PFSK-1 (cell line): ENCODE measurements around the gene SLIT3.

ENCODE experiments used
- FOXP2 ChIP-seq: optimal IDR thresholded peaks from 2 replicates; pipeline ENCODE3; 2011; ENCODE audit warnings: borderline replicate concordance, control low read depth, inconsistent platforms; ENCODE audit not compliant: insufficient read depth; ENCODE audit errors: extremely low read length, extremely low read depth
- POLR2AphosphoS5 ChIP-seq: IDR thresholded peaks from 2 replicates; pipeline ENCODE4 v1.6.1; 2012; ENCODE audit warnings: low read depth, mild to moderate bottlenecking, control low read depth, low read length, moderate library complexity
- SIN3A ChIP-seq: IDR thresholded peaks from 2 replicates; pipeline ENCODE4 v1.6.1; 2012; ENCODE audit warnings: mild to moderate bottlenecking, low read length, moderate library complexity, borderline replicate concordance; ENCODE audit not compliant: insufficient read depth
- TAF1 ChIP-seq: IDR thresholded peaks from 2 replicates; pipeline ENCODE4 v1.6.1; 2012; ENCODE audit warnings: low read length, control low read depth, borderline replicate concordance; ENCODE audit not compliant: insufficient read depth
- TF ChIP-seq, protein P1 (sequence below), 2 experiments: IDR thresholded peaks; 2 replicates each; pipeline versions ENCODE4 v1.6.1 to v1.8.0; 2011 to 2012; ENCODE audit warnings: low read depth in 2 of 2, low read length in 2 of 2, control low read depth in 1 of 2, inconsistent platforms in 1 of 2, mild to moderate bottlenecking in 1 of 2, moderate library complexity in 1 of 2; ENCODE audit not compliant: insufficient read depth in 1 of 2

The SLIT3 gene

DNA sequence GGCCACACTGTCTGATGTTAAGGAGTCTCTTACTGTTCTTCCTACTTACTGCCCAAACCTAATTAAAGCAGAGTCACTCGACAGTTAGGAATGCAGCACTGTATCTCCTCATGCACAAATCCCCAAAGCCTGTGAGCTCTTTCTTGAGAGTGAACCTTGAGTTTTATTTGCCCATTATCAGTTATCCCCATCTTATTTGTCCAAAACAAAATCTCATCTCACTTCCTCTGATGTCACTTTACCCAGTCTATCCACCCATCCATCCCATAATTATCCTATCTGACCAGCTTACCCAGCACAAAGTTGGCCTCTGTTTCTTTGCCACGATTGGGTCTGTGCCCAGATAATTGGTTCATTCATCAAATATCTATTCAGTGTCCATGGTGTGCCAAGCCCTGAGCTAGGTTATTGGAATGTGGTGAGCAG is 250.8 kb downstream of the SLIT3 start:
- TF ChIP-seq FOXP2 (no peak), SIN3A (no peak), TAF1 (no peak)

DNA sequence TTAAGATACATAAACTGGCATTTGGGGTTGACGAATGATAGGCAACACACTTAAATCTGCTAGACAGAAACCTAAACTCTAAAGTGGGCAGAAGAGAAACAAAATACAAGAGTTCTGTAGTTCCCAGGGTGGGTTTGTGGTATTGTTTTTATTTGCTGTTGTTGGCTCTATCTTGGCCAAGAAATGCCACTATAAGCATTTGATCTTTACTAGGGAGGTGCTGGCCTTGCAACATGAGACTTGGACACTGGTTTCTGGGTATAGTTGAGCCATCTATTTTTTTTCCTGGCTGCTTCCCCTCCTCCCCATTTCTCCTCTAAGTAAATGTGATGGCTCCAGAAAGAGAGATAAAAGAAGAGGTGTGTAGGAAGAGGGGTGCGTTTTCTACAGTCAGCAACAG is 251.2 kb downstream of the SLIT3 start:
- TF ChIP-seq POLR2AphosphoS5: no peak
- no peak for TF ChIP-seq SIN3A
- TF ChIP-seq TAF1: no peak
- TF ChIP-seq, protein P1, sequence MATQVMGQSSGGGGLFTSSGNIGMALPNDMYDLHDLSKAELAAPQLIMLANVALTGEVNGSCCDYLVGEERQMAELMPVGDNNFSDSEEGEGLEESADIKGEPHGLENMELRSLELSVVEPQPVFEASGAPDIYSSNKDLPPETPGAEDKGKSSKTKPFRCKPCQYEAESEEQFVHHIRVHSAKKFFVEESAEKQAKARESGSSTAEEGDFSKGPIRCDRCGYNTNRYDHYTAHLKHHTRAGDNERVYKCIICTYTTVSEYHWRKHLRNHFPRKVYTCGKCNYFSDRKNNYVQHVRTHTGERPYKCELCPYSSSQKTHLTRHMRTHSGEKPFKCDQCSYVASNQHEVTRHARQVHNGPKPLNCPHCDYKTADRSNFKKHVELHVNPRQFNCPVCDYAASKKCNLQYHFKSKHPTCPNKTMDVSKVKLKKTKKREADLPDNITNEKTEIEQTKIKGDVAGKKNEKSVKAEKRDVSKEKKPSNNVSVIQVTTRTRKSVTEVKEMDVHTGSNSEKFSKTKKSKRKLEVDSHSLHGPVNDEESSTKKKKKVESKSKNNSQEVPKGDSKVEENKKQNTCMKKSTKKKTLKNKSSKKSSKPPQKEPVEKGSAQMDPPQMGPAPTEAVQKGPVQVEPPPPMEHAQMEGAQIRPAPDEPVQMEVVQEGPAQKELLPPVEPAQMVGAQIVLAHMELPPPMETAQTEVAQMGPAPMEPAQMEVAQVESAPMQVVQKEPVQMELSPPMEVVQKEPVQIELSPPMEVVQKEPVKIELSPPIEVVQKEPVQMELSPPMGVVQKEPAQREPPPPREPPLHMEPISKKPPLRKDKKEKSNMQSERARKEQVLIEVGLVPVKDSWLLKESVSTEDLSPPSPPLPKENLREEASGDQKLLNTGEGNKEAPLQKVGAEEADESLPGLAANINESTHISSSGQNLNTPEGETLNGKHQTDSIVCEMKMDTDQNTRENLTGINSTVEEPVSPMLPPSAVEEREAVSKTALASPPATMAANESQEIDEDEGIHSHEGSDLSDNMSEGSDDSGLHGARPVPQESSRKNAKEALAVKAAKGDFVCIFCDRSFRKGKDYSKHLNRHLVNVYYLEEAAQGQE (IDR thresholded peaks at IDR 0.05; ENCODE audit: insufficient read depth in 1 of 2, low read depth in 2 of 2, low read length in 2 of 2): no peak
- TF ChIP-seq FOXP2: no peak

DNA sequence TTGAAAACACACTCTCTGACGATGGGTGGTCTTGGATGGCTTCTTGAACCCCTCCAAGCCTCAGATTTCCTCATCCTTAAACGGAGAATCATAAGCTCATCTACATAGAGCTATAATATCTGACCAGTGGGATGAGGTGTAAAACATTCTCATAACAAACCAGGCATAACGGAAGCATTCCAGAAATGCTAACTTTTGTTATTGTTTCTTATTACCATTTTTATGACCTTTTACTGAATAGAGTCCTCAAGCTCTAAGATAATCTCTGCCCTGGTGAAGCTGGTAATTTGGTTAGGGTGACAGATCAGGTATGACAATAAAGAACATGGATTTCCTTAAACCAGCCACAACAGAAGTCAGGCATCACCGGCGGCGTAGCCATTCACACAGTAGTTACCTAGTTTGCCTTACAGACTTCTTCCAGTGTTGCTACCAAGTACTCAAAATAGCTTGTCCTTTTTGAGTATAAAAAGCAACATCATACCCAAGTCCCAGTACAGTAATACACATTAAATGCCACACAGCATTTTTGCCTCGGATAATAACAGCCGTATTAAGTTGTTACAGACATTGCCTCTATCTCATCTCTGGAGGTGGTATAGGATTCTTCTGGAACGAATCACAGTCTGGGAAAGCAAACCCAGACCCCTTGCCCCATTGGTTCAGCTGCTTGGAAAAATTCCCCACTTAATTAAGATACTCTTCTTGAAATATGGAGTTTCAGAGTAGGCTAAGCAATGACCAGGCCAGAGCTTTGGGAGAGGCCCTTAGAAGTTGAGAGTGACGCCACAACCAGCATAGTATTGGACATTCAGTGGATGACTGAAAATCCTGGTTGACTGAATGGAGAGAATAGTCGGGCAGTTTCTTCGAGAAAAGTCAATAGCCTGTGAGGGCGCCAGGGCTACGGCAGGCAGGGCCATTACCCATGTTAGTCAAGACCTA is 252.5 kb downstream of the SLIT3 start:
- no peak for TF ChIP-seq TAF1
- no peak for TF ChIP-seq POLR2AphosphoS5
- TF ChIP-seq SIN3A: no peak
- TF ChIP-seq FOXP2: no peak
- TF ChIP-seq, protein P1 (IDR thresholded peaks at IDR 0.05; ENCODE audit: insufficient read depth in 1 of 2, low read depth in 2 of 2, low read length in 2 of 2): no peak

DNA sequence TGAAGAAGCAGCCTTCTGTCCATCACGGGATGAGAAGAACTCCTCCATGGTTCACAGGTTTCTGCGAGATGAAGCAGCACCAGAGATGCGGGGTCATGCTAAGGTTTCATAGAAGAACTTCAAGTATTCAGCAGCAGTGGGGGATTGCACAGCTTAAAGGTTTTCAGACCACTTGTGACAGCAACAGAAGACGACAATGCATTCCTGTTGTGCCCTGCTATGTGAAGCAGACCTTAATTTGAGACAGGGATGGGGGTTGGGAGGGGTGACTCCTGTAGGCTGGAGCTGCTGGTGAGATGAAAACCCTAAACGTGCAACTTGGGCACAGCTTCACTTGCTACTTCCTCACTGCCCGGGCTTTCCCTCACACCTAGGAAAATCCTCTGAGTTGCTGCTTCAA is 256.0 kb downstream of the SLIT3 start:
- TF ChIP-seq POLR2AphosphoS5 (no peak), TAF1 (no peak), FOXP2 (no peak), SIN3A (no peak)
- TF ChIP-seq, protein P1 (IDR thresholded peaks at IDR 0.05; ENCODE audit: insufficient read depth in 1 of 2, low read depth in 2 of 2, low read length in 2 of 2): no peak

DNA sequence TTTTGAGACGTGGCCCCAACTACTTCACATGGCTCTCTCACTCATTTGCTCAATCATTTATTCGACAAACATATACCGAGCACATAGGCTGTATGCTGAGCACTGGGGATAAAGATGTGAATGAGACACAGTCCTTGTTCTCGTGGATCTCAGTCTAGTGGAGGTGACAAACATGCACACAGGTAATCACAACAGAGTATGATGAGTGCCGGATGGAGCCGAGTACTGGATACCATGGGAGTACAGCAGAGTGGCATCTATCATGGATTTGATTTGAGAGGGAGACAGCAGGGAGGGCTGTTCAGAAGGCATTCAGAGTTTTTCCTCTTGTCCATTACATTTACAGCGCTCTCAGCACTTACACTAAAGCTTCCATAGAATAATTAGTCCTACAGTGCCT is 259.8 kb downstream of the SLIT3 start:
- TF ChIP-seq, protein P1 (IDR thresholded peaks at IDR 0.05; ENCODE audit: insufficient read depth in 1 of 2, low read depth in 2 of 2, low read length in 2 of 2): no peak
- no peak for TF ChIP-seq SIN3A
- TF ChIP-seq FOXP2: no peak
- TF ChIP-seq POLR2AphosphoS5: no peak
- TF ChIP-seq TAF1: no peak
